ENCODE data around the gene MAST4.

The MAST4 gene

GRCh38 chr5:67198917-67199316, 602.7 kb downstream of the MAST4 start:
- H3K4me3 ChIP-seq (replicated peaks in 1 of 2; ENCODE audit: low read depth in 2 of 2, low read length in 2 of 2), result no peak overlapping the region
- no peak for DNase-seq (ENCODE audit: low read depth in 2 of 2)
- no peak for TF ChIP-seq CTCF (IDR thresholded peaks at IDR 0.05; ENCODE audit: low read depth, low read length)

GRCh38 chr5:67199859-67200258, 603.7 kb downstream of the MAST4 start:
- H3K4me3 ChIP-seq (replicated peaks in 1 of 2; ENCODE audit: low read depth in 2 of 2, low read length in 2 of 2), result no peak overlapping the region
- no peak for TF ChIP-seq CTCF (IDR thresholded peaks at IDR 0.05; ENCODE audit: low read depth, low read length)
- no peak for DNase-seq (ENCODE audit: low read depth in 2 of 2)

- no peak for TF ChIP-seq CTCF (IDR thresholded peaks at IDR 0.05; ENCODE audit: low read depth, low read length)
- DNase-seq (ENCODE audit: low read depth in 2 of 2), result no peak
- H3K4me3 ChIP-seq (replicated peaks in 1 of 2; ENCODE audit: low read depth in 2 of 2, low read length in 2 of 2), result no peak overlapping the region
Observed at GRCh38 chr5:67200809-67201562, 604.8 kb downstream of the MAST4 start.

GRCh38 chr5:67201897-67202549, 605.8 kb downstream of the MAST4 start:
- no peak for DNase-seq (ENCODE audit: low read depth in 2 of 2)
- TF ChIP-seq CTCF (IDR thresholded peaks at IDR 0.05; ENCODE audit: low read depth, low read length), result no peak

GRCh38 chr5:67202828-67203227, 606.6 kb downstream of the MAST4 start:
- no peak for DNase-seq (ENCODE audit: low read depth in 2 of 2)
- no peak overlapping the region for H3K4me3 ChIP-seq (replicated peaks in 1 of 2; ENCODE audit: low read depth in 2 of 2, low read length in 2 of 2)
- TF ChIP-seq CTCF (IDR thresholded peaks at IDR 0.05; ENCODE audit: low read depth, low read length), result no peak

More at GRCh38 chr5:67201897-67202549, 605.8 kb downstream of the MAST4 start:
- H3K4me3 ChIP-seq (replicated peaks in 1 of 2; ENCODE audit: low read depth in 2 of 2, low read length in 2 of 2), result no peak overlapping the region

GRCh38 chr5:67203701-67204074, 607.5 kb downstream of the MAST4 start:
- no peak for TF ChIP-seq CTCF (IDR thresholded peaks at IDR 0.05; ENCODE audit: low read depth, low read length)
- no peak overlapping the region for H3K4me3 ChIP-seq (replicated peaks in 1 of 2; ENCODE audit: low read depth in 2 of 2, low read length in 2 of 2)
- no peak for DNase-seq (ENCODE audit: low read depth in 2 of 2)
